G401 (cell line): ENCODE data around the gene PARD6G. TPM values are rescaled to one million over a fixed set of nuclear protein-coding genes. Genes with fewer than 3 reads are reported as not detected.
"Not testable (repeated sequence)": the region's sequence is repeated elsewhere in the genome, so short reads cannot be mapped to it uniquely, and the experiment has no call there.

ENCODE experiments used
- DNase-seq: peaks from one replicate; pipeline ENCODE4 v3.0.0-alpha.2; 2015; ENCODE audit warnings: low spot score
- in situ Hi-C: cut with HindIII; loops from 2 replicates; pipeline ENCODE4 v1.10.0; 2016; ENCODE audit warnings: low sequenced_read_pairs, mixed read lengths
- total RNA-seq: library from RNA; depleted of rRNA; stranded (reverse); fragments of >200 nt; shearing (Covaris generic); gene quantifications from 2 replicates; pipeline ENCODE4 v1.2.3, GENCODE V29; 2014

PARD6G gene
- total RNA-seq, 1 experiment from 2014 or later, result 9.2 TPM

- no peak for DNase-seq
- in situ Hi-C loops, result no loop called here
These were observed 3.1 kb downstream of the PARD6G start for GRCh38 chr18:80244167-80244566.

GRCh38 chr18:80243204-80243603 lies 4.1 kb downstream of the PARD6G start:
- in situ Hi-C loops, result no loop called here

GRCh38 chr18:80241919-80242777 lies 5.2 kb downstream of the PARD6G start:
- in situ Hi-C loops, result no loop called here
- no peak for DNase-seq

More at GRCh38 chr18:80243204-80243603, 4.1 kb downstream of the PARD6G start:
- DNase-seq, result no peak

- no peak for DNase-seq
- in situ Hi-C loops, result no loop called here
These were observed 7.5 kb downstream of the PARD6G start for GRCh38 chr18:80239830-80240229.

- no peak for DNase-seq
- in situ Hi-C loops, result no loop called here
These were observed 8.6 kb downstream of the PARD6G start for GRCh38 chr18:80238651-80239260.

- DNase-seq, in situ Hi-C loops: not testable (repeated sequence)
These were observed 9.8 kb downstream of the PARD6G start for GRCh38 chr18:80237519-80237918.

GRCh38 chr18:80234398-80234797 lies 12.9 kb downstream of the PARD6G start:
- in situ Hi-C loops, result no loop called here
- no peak for DNase-seq

GRCh38 chr18:80233899-80234298 lies 13.4 kb downstream of the PARD6G start:
- in situ Hi-C loops, result no loop called here

GRCh38 chr18:80233201-80233835 lies 14.0 kb downstream of the PARD6G start:
- DNase-seq, result no peak
- in situ Hi-C loops, result no loop called here

More at GRCh38 chr18:80233899-80234298, 13.4 kb downstream of the PARD6G start:
- no peak for DNase-seq

- in situ Hi-C loops, result no loop called here
- DNase-seq, result no peak
These were observed 14.6 kb downstream of the PARD6G start for GRCh38 chr18:80232710-80233109.

GRCh38 chr18:80232030-80232429 lies 15.3 kb downstream of the PARD6G start:
- DNase-seq, result no peak
- in situ Hi-C loops, result no loop called here

- in situ Hi-C loops, result no loop called here
These were observed 15.7 kb downstream of the PARD6G start for GRCh38 chr18:80231616-80232015.

GRCh38 chr18:80231151-80231550 lies 16.2 kb downstream of the PARD6G start:
- in situ Hi-C loops, result no loop called here
- no peak for DNase-seq

More at GRCh38 chr18:80231616-80232015, 15.7 kb downstream of the PARD6G start:
- DNase-seq, result no peak

- DNase-seq, result no peak
- in situ Hi-C loops, result no loop called here
These were observed 17.3 kb downstream of the PARD6G start for GRCh38 chr18:80229766-80230745.

GRCh38 chr18:80229363-80229762 lies 18.0 kb downstream of the PARD6G start:
- DNase-seq, result no peak
- in situ Hi-C loops, result no loop called here

- in situ Hi-C loops, result no loop called here
These were observed 19.1 kb downstream of the PARD6G start for GRCh38 chr18:80228051-80228848.

GRCh38 chr18:80227472-80227871 lies 19.8 kb downstream of the PARD6G start:
- DNase-seq, result no peak
- in situ Hi-C loops, result no loop called here

More at GRCh38 chr18:80228051-80228848, 19.1 kb downstream of the PARD6G start:
- DNase-seq, result no peak

GRCh38 chr18:80225685-80226084 lies 21.6 kb downstream of the PARD6G start:
- DNase-seq, result no peak
- in situ Hi-C loops, result no loop called here
